ENCODE data around the gene CADM3.

Gene CADM3

GRCh38 chr1:159171254-159171687 lies at the start of gene CADM3:
TSS of gene CADM3 (plus strand) at chr1:159171615. CDS start at chr1:159171766, 151 bp downstream.
- DNase-seq, result no peak

GRCh38 chr1:159122005-159122621 lies 49.3 kb upstream of the CADM3 start:
- no peak for DNase-seq

GRCh38 chr1:159123587-159123986 lies 47.8 kb upstream of the CADM3 start:
- DNase-seq, result no peak

- DNase-seq, result peak; percentile 51 to 61
Measured at GRCh38 chr1:159132271-159132881, 39.0 kb upstream of the CADM3 start.

GRCh38 chr1:159140474-159140873 lies 30.9 kb upstream of the CADM3 start:
- no peak for DNase-seq

GRCh38 chr1:159141584-159142390 lies 29.6 kb upstream of the CADM3 start:
- no peak for DNase-seq

- DNase-seq, result no peak
Measured at GRCh38 chr1:159142391-159142663, 29.1 kb upstream of the CADM3 start.

GRCh38 chr1:159142726-159143510 lies 28.5 kb upstream of the CADM3 start:
- no peak for DNase-seq

GRCh38 chr1:159144571-159144970 lies 26.8 kb upstream of the CADM3 start:
- DNase-seq, result no peak

- DNase-seq, result no peak
Measured at GRCh38 chr1:159146980-159147379, 24.4 kb upstream of the CADM3 start.

GRCh38 chr1:159152031-159152430 lies 19.4 kb upstream of the CADM3 start:
- DNase-seq, result no peak

GRCh38 chr1:159161001-159161718 lies 10.3 kb upstream of the CADM3 start:
- DNase-seq, result peak; percentile 61 to 63

GRCh38 chr1:159161719-159162026 lies 9.7 kb upstream of the CADM3 start:
- DNase-seq, result no peak

- no peak for DNase-seq
Measured at GRCh38 chr1:159162516-159163265, 8.7 kb upstream of the CADM3 start.

GRCh38 chr1:159163614-159164228 lies 7.7 kb upstream of the CADM3 start:
- no peak for DNase-seq

- no peak for DNase-seq
Measured at GRCh38 chr1:159168043-159168442, 3.4 kb upstream of the CADM3 start.

- no peak for DNase-seq
Measured at GRCh38 chr1:159170639-159171038, 776 bp upstream of the CADM3 start.

- no peak for DNase-seq
Measured at GRCh38 chr1:159171688-159172501, 480 bp downstream of the CADM3 start.

GRCh38 chr1:159172614-159173291 lies 1.3 kb downstream of the CADM3 start:
- no peak for DNase-seq

GRCh38 chr1:159173320-159173719 lies 1.9 kb downstream of the CADM3 start:
- DNase-seq, result no peak
